ENCODE measurements around the gene SURF2.
"Not testable (repeated sequence)": the region's sequence is repeated elsewhere in the genome, so short reads cannot be mapped to it uniquely, and the experiment has no call there.

Gene SURF2

GRCh38 chr9:133322701-133323100 is 33.6 kb upstream of the SURF2 start:
- DNase-seq (ENCODE audit: extremely low read depth, low read depth): no peak
- TF ChIP-seq CTCF (IDR thresholded peaks at IDR 0.05; ENCODE audit: low read depth, low read length): no peak

- DNase-seq (ENCODE audit: extremely low read depth, low read depth): no peak
- no peak for TF ChIP-seq CTCF (IDR thresholded peaks at IDR 0.05; ENCODE audit: low read depth, low read length)
Observed at GRCh38 chr9:133323211-133323610, 33.1 kb upstream of the SURF2 start.

- no peak for TF ChIP-seq CTCF (IDR thresholded peaks at IDR 0.05; ENCODE audit: low read depth, low read length)
- no peak for DNase-seq (ENCODE audit: extremely low read depth, low read depth)
Observed at GRCh38 chr9:133323991-133324703, 32.2 kb upstream of the SURF2 start.

- DNase-seq (ENCODE audit: extremely low read depth, low read depth): not testable (repeated sequence)
Observed at GRCh38 chr9:133327021-133327420, 29.3 kb upstream of the SURF2 start.

- no peak for TF ChIP-seq CTCF (IDR thresholded peaks at IDR 0.05; ENCODE audit: low read depth, low read length)
- no peak for DNase-seq (ENCODE audit: extremely low read depth, low read depth)
Observed at GRCh38 chr9:133327834-133328484, 28.4 kb upstream of the SURF2 start.

GRCh38 chr9:133329306-133330156 is 26.8 kb upstream of the SURF2 start:
- not testable (repeated sequence) for DNase-seq (ENCODE audit: extremely low read depth, low read depth)

GRCh38 chr9:133331221-133331620 is 25.1 kb upstream of the SURF2 start:
- DNase-seq (ENCODE audit: extremely low read depth, low read depth): no peak
- no peak for TF ChIP-seq CTCF (IDR thresholded peaks at IDR 0.05; ENCODE audit: low read depth, low read length)

More at GRCh38 chr9:133329306-133330156, 26.8 kb upstream of the SURF2 start:
- peak; percentile 42 for TF ChIP-seq CTCF (IDR thresholded peaks at IDR 0.05; ENCODE audit: low read depth, low read length)
